GM18520 (cell line): ENCODE measurements around the gene MARCHF3.
"Not testable (repeated sequence)": the region's sequence is repeated elsewhere in the genome, so short reads cannot be mapped to it uniquely, and the experiment has no call there.

Source experiments
- ATAC-seq: cut with Tn5 transposase; IDR thresholded peaks from one replicate; pipeline ENCODE4 v1.9.1; 2021; ENCODE audit not compliant: unreplicated experiment

The MARCHF3 gene

GRCh38 chr5:126961128-126961527, 69.2 kb downstream of the MARCHF3 start:
- no peak for ATAC-seq

GRCh38 chr5:126959188-126959587, 71.2 kb downstream of the MARCHF3 start:
- no peak for ATAC-seq

- ATAC-seq, result no peak
Measured at GRCh38 chr5:126956991-126957390, 73.4 kb downstream of the MARCHF3 start.

GRCh38 chr5:126954981-126955380, 75.4 kb downstream of the MARCHF3 start:
- ATAC-seq, result no peak

- no peak for ATAC-seq
Measured at GRCh38 chr5:126953640-126954039, 76.7 kb downstream of the MARCHF3 start.

GRCh38 chr5:126949475-126949874, 80.9 kb downstream of the MARCHF3 start:
- no peak for ATAC-seq

- no peak for ATAC-seq
Measured at GRCh38 chr5:126948453-126948852, 81.9 kb downstream of the MARCHF3 start.

GRCh38 chr5:126948011-126948355, 82.4 kb downstream of the MARCHF3 start:
- no peak for ATAC-seq

GRCh38 chr5:126947146-126948010, 83.0 kb downstream of the MARCHF3 start:
- ATAC-seq, result no peak

- not testable (repeated sequence) for ATAC-seq
Measured at GRCh38 chr5:126942908-126943307, 87.5 kb downstream of the MARCHF3 start.

GRCh38 chr5:126941403-126941802, 89.0 kb downstream of the MARCHF3 start:
- ATAC-seq, result no peak

- ATAC-seq, result no peak
Measured at GRCh38 chr5:126939887-126940286, 90.5 kb downstream of the MARCHF3 start.

GRCh38 chr5:126938466-126938865, 91.9 kb downstream of the MARCHF3 start:
- no peak for ATAC-seq

GRCh38 chr5:126937771-126938170, 92.6 kb downstream of the MARCHF3 start:
- ATAC-seq, result no peak

GRCh38 chr5:126936775-126937418, 93.5 kb downstream of the MARCHF3 start:
- ATAC-seq, result no peak

GRCh38 chr5:126931963-126932660, 98.2 kb downstream of the MARCHF3 start:
- ATAC-seq, result no peak

GRCh38 chr5:126928041-126928440, 102.3 kb downstream of the MARCHF3 start:
- ATAC-seq, result no peak

GRCh38 chr5:126927429-126927828, 102.9 kb downstream of the MARCHF3 start:
- ATAC-seq, result no peak

- ATAC-seq, result no peak
Measured at GRCh38 chr5:126926187-126926586, 104.2 kb downstream of the MARCHF3 start.

GRCh38 chr5:126925482-126925881, 104.9 kb downstream of the MARCHF3 start:
- no peak for ATAC-seq

- ATAC-seq, result no peak
Measured at GRCh38 chr5:126924331-126925033, 105.9 kb downstream of the MARCHF3 start.
